ENCODE results near the gene OSBP2.

Gene OSBP2

DNA sequence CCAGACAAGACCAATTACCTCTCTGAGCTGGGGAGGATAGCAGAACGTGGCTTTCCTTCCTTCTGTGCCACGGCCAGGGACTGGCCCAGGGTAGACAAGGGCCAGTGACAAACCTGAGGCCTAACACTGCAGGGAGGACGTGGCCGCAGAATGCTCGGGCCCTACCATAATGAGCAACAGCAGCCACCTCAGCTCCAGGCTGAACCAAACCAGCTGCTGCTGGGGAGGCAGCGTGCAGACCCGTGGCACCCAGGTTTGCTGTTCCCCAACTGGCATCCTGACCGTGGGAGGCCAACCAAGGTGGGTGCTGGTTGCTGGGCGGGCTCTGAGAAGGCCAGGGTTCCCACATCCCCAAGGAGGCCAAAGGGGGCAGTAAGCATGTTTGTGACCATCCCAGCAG, 190.9 kb downstream of the OSBP2 start:
- H3K4me3 ChIP-seq (ENCODE audit: low read depth, low read length): no peak overlapping the region
- TF ChIP-seq, protein P1, sequence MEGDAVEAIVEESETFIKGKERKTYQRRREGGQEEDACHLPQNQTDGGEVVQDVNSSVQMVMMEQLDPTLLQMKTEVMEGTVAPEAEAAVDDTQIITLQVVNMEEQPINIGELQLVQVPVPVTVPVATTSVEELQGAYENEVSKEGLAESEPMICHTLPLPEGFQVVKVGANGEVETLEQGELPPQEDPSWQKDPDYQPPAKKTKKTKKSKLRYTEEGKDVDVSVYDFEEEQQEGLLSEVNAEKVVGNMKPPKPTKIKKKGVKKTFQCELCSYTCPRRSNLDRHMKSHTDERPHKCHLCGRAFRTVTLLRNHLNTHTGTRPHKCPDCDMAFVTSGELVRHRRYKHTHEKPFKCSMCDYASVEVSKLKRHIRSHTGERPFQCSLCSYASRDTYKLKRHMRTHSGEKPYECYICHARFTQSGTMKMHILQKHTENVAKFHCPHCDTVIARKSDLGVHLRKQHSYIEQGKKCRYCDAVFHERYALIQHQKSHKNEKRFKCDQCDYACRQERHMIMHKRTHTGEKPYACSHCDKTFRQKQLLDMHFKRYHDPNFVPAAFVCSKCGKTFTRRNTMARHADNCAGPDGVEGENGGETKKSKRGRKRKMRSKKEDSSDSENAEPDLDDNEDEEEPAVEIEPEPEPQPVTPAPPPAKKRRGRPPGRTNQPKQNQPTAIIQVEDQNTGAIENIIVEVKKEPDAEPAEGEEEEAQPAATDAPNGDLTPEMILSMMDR (IDR thresholded peaks at IDR 0.05; ENCODE audit: borderline replicate concordance, insufficient read depth, low read depth, low read length): no peak

DNA sequence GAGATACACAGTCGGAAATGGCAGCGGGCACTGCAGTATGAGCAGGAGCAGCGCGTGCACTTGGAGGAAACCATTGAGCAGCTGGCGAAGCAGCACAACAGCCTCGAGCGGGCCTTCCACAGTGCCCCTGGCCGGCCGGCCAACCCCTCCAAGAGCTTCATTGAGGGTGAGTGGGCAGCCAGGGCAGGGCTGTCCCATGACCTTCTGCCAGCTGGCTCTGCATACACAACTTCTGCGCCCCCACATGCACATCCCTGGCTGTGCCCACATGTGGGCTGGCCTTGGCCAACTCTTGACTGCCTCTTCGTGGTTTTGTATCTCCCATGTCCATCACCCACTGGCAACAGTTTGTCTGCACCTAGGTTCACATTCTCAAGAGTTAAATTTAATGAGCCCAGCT, 192.8 kb downstream of the OSBP2 start:
- TF ChIP-seq, protein P1 (IDR thresholded peaks at IDR 0.05; ENCODE audit: borderline replicate concordance, insufficient read depth, low read depth, low read length): no peak

DNA sequence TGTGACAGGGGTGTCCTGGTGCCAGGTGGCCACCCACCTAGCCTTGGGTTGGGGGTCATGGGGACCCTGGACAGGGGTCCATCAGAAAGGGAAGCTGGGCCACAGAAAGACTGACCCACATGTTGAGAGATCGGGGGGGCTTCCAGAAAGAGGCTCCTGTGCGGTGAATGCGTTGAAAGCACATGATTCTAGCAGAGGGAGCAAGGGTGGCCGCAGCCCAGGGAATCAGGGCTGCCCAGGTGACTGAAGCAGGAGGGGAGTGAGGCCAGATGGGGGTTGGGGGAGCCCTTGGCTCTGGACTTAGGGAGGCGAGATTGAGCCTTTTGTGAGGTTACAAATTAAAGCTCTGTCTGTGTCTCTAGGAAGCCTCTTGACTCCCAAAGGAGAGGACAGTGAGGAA, 193.2 kb downstream of the OSBP2 start:
- TF ChIP-seq, protein P1 (IDR thresholded peaks at IDR 0.05; ENCODE audit: borderline replicate concordance, insufficient read depth, low read depth, low read length): no peak

More for the DNA sequence above, 192.8 kb downstream of the OSBP2 start:
- no peak overlapping the region for H3K4me3 ChIP-seq (ENCODE audit: low read depth, low read length)

DNA sequence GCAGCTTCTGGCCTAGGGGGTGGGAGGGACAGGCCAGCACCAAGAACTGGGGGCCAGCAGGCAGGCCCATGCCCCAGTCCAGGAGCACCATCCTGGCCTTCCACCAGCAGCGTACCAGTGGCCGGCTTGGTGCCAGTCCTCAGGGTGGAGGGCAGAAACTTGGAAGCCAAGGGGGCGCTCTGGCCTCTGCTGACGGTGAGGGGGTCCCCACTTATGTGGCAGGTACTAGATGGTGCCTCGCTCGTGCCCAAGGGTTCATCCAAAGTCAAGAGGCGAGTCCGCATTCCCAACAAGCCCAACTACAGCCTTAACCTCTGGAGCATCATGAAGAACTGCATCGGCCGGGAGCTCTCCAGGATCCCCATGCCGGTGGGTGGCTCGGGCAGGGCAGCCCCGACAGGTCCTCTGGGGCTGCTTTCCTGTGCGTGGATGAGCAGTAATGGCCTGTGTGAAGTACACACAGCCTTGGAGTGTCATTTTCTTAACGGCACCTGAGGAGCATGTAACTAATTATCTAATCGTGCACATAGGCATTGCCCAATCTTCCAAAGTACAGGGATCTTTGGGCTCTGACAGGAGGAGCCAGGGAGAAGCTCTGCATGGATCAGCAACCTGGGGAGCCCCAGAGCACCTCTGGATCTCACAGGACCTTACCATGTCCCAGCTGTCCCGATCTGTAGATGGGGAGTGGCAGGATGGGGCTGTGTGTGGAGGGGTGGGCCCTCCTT, 194.8 kb downstream of the OSBP2 start:
- TF ChIP-seq, protein P1 (IDR thresholded peaks at IDR 0.05; ENCODE audit: borderline replicate concordance, insufficient read depth, low read depth, low read length): no peak
- no peak overlapping the region for H3K4me3 ChIP-seq (ENCODE audit: low read depth, low read length)

More for the DNA sequence above, 193.2 kb downstream of the OSBP2 start:
- no peak overlapping the region for H3K4me3 ChIP-seq (ENCODE audit: low read depth, low read length)

DNA sequence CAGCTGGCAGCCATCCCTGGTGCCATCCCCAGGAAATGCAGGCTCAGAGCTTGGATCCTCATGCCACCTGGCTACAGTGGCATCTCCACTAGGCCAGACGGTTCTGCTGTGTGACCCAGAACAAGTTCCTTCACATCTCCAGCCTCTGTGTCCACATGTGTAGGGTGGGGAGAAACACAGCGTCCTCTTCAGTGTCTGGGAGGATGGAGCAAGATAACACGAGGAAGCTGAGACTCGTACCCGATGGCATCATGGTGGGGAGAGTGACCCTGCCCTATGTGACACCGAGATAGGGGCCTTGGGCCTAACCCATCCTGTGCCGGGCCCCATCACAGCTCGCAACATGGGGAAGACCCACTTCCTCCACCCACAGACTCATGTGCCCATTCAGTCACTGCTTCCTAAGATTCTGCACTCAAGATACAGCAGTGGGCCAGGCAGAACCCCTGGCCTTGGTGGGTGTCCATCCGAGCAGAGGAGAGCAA, 195.4 kb downstream of the OSBP2 start:
- TF ChIP-seq, protein P1 (IDR thresholded peaks at IDR 0.05; ENCODE audit: borderline replicate concordance, insufficient read depth, low read depth, low read length): no peak
- H3K4me3 ChIP-seq (ENCODE audit: low read depth, low read length): no peak overlapping the region

DNA sequence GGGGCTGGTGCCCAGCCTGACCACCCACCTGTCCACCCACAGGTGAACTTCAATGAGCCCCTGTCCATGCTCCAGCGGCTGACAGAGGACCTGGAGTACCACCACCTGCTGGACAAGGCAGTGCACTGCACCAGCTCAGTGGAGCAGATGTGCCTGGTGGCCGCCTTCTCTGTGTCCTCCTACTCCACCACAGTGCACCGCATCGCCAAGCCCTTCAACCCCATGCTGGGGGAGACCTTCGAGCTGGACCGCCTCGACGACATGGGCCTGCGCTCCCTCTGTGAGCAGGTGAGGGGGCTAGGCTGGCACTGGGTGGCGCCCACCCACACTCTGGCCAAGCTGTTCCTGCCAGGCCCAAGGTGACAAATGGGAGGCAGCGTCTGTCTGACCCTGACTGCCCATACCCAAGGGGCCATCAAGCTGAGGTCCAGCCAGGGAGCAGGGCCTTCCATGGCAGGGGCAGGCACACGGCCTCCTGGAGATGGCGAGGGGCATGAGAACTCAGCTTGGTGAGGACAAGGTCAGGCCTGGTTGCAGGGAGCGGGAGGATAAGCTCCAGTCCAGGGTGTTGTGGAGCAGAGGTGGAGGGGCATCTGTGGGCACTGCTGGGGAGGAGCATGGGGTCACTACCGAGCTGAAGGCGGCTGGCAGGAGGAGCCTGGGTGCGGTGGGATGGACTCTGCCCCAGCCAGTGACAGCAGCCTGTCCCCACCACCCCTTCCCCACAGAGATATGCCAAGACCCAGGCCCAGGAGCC, 196.2 kb downstream of the OSBP2 start:
- TF ChIP-seq, protein P1 (IDR thresholded peaks at IDR 0.05; ENCODE audit: borderline replicate concordance, insufficient read depth, low read depth, low read length): peak; percentile 93
- no peak overlapping the region for H3K4me3 ChIP-seq (ENCODE audit: low read depth, low read length)

DNA sequence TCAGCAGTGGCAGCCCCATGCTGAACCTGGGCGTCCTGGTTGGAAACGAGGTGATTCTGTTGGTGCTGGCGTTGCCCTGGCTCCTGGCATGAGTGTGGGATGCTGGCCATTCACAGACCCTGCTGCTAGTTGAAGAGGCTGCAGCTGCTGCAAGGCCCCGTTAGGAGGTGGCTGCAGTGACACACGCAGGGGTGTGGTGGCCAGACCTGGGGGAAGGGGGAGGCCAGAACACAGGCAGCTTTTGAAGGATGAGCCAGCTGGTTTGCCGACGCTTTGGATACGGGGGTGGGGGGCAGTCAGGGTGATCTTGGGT, 196.7 kb downstream of the OSBP2 start:
- H3K4me3 ChIP-seq (ENCODE audit: low read depth, low read length): no peak overlapping the region
- TF ChIP-seq, protein P1 (IDR thresholded peaks at IDR 0.05; ENCODE audit: borderline replicate concordance, insufficient read depth, low read depth, low read length): no peak
